NCI-H1930 (cell line): Measurements from ENCODE around the gene CCDC154.

Experiments
- DNase-seq, 2 experiments: peaks; one replicate each; lab custom pipeline; 2025; lab: John Stamatoyannopoulos, UW

Gene CCDC154

DNA sequence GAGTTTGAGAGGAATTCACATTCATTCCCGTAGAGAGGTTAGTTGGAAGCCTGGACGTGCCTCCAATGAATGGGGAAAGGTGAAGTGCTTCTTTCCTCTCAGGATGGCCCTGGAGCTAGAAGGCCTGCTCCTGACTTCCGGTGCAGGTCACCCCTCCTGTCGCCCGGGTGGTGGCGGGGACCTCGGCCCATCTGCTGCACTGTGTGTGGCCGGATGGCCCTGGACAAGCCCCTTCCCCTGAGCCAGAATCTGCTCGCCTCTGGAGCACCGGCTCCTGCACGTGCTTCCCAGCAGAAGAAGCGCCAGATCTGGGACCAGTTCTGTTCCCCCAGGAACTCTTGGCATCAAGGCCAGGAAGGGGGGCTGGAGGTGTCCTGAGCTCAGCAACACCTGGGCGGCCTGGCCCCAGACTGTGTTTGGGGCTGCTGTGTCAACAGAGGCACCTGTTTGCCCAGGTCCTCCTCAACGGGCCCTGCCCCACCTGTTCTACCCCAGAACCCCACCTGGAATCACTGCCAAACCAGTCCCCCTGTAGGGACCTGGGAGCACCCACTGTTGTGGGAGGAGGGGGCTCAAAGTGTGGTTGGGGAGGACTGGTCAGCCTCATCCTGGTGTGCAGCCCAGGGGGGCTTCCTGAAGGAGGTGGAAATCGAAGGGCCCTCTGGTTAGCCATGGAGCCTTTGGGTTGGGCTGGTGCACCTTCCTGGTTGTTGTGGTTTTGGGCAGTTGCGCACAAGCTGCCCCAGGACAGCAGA is 18.6 kb downstream of the CCDC154 start:
- no peak for DNase-seq

DNA sequence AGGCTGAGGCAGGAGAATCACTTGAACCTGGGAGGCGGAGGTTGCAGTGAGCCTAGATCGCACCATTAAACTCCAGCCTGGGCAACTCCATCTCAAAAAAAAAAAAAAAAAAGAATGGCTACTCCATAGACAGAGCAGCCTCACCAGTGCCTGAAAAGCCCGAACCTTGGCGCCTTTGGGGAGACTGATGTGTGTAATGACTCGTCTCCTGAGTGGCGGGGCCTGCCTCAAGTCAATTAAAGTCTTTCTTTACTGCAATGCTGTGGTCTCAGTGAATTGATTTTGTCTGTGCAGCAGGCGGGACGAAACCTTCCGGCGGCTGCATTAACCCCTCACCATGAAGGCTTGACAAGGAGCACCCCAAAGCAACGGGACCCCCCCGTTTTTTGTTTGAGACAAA is 20.3 kb downstream of the CCDC154 start:
- DNase-seq: no peak

DNA sequence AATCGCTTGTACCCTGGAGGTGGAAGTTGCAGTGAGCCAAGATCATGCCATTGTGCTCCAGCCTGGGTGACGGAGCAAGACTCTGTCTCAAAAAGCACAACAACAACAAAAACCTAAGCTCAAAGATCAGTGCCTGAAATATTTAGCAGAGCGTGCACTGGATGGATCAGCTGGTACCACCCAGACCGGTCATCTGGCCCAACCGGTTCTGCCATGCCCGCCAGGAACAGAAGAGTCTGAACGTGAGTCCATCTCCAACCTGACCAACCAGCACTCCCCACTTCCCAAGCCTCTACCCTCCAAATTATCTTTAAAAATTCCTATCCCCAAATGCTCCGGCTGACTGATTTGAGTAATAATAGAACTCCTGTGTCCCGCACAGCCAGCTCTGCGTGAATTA is 22.3 kb downstream of the CCDC154 start:
- no peak for DNase-seq

DNA sequence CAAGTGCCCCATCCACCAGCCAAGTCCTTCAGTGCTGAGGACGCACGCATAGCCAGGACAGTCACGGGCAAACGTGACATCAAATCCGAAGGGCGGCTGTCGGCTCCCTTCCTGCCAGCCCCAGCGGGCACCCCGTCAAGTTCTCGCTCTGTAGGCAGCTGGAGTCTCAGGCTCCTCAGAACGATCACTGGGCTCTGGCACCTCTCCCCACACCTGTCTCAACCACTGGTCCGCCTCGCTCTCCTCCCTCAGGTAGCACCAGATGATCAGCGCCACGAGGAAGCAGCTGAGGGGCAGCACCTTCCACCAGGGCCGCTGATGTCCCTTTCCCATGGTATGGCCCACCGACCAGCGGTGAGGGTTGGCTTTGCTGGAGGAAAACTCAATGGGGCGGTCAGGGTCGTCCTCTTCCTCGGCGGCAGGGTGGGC is 24.2 kb downstream of the CCDC154 start:
- no peak for DNase-seq

DNA sequence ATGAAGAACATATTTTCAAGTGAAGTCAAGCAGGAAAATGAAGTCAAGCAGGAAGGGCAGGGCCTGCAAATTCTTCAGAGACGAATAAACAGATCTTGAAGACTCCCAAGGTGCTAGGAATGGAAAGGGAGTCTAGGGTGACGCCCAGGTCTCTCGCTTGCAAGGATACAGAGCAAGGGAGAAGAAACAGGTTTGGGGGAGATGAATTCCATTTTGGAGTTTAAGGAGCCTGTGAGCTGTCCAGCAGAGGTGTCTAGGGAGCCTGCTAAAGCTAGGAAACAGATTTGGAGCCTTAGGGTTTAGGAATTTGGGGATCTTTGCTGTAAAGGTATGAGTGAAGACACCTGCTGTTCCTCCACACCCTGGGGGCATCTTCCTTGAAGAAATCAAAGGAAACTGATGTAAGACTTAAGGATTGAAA is 27.8 kb downstream of the CCDC154 start:
- no peak for DNase-seq

DNA sequence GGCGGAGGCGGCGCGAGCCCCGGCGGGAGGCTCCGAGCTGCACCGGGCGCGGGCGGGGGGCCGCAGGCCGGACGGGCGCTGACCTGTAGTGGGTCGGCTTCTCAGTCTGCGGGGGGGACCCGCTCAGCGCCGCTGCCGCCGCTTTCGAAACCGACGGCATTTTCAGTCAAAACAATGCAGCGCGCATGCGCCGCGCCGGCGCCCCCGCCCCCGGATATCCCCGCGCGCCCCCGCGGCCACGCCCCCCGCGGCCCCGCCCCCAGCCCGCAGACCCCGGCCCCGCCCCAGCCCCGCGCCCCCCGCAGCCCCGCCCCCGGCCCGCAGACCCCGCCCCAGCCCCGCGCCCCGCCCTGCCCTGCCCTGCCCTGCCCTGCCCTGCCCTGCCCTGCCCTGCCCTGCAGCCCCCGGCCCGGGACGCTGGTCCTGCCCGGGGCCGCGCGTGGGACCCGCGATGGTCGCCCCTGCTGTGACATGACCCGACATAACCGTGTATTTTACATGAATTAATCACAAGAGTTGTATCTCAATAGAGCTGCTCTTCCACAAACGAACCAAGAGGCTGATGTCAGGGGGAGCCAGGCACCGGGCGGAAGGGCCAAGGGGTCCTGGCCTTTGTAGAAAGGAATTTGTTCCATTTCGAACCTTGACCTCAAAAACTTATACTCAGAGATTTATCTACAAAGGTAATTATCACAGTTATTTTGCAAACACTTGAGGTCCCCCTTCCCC is 29.7 kb downstream of the CCDC154 start, which contains the start of gene UNKL:
Gene UNKL, minus strand, starts transcription at position 173 of the 729 bp plus-strand sequence. Its CDS starts 13 bp downstream, at position 160.
- DNase-seq: peak; percentile 40 to 72

DNA sequence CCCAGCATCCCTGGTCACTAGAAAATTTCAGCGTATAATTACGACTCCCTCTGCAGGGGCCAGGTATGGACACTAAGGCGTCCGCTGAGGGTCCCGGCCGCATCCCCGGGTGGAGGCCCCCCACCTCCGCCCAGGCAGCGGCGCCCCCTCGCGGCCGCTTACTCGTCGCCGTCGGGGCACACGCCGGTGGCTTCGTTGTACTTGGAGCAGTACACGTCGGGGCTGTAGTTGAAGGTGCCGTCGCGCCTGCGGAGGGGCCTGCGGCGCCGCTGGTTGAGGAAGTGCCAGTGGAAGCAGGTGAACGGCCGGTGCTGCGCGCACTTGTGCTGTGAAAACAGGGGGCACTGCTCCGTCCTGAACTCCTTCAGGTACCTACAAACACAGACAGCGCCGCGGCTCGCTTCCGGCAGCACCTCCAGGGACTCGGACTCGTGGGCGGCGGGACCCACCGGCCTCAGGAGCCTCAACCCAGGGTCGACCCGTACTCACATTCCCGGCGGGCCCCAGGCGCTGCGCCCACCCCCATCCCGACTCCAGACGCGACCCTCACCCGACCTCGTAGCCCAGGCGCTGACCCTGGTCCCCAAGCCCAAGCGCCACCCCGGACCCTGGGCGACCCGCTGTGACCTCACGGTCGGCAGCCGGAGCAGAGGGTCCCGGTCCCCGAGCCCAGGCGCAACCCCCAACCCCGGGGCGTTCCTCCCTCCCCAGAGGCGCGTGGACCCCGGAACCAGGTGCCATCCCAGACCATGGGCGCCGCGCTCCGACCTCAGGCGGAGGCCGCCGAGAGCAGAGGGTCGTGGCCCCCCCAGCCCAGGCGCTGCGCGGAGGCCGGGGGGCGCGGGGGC is 30.4 kb downstream of the CCDC154 start:
- DNase-seq: peak; percentile 34 to 48

DNA sequence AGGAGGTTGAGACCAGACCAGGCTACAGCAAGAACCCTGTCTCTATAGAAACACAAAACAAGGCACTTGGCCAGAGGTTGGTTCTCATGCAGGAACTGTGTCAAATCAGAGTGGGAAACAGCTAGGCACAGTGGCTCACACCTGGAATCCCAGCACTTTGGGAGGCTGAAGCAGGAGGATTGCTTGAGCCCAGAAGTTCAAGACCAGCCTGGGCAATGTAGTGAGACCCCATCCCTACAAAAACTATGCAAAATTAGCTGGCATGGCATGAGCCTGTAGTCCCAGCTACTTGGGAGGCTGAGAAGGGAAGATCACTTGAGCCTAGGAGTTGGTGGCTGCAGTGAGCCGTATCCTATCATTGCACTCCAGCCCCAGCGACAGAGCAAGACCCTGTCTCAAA is 31.5 kb downstream of the CCDC154 start:
- no peak for DNase-seq

DNA sequence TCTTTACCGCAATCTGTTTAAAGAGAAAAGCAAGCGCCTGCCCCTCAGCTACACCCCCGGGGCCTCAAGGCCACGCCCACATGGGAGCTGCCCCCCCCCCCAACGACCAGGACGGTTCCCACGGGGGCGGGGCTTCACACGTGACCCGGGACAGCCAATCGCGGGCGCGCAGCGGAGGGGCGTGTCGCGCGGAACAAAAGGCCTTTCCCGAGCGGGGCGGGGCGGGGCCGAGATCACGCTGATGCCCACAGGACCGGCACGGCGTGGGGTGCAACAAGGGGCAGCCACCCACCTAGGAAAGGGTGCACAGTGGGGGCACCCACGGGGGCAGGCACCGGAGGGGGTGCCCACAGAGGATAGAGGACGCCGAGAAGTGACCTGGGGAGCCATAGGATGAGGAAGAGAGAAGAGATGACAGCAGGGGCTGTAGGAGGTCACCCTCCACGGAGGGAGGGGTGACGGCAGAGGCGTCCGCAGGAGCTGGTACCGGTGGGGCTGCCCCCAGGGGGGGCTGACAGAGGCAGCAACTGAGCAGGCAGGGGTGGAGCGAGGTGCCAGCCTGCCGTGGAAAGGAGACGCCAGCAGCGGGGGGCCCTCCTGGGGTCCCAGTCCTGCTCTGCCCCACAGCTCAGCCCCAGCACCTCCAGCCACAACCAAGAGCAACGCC is 36.1 kb downstream of the CCDC154 start:
- DNase-seq: peak; percentile 81 to 92

DNA sequence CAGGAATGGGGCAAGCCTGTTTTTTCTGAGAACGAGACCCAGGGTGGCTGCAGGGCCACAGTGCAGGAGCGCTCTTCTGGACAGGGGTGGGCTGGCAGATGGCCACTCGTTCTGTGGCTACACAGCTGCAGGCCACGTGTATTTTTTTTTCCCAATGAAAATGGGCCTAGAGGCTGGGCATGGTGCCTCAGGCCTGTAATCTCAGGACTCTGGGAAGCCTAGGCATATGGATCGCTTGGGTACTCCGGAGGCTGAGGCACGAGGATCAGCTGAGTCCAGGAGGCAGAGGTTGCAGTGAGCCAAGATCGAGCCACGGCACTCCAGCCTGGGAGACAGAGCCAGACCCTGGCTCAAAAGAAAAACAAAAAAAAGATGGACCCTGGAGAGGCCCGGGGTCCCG is 36.6 kb downstream of the CCDC154 start:
- no peak for DNase-seq

DNA sequence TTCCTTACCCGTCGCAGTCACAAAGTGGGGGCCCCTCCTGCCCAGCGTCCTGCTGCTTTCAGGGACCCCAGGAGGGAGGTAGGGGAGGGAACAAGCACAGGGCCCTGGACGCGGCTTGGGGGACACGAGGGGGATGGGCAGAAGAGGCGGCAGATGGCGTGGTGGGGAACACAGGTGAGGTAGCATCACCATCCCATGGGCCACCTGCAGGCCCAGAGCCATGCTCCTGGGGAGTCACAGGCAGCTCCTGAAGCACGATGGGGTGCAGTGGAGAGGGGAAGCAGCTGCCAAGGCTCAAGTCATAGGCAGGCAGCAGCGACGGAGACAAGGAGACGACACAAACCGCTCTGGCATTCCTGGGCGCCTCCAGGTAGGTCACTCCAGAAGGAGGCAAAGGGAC is 40.6 kb downstream of the CCDC154 start:
- no peak for DNase-seq

DNA sequence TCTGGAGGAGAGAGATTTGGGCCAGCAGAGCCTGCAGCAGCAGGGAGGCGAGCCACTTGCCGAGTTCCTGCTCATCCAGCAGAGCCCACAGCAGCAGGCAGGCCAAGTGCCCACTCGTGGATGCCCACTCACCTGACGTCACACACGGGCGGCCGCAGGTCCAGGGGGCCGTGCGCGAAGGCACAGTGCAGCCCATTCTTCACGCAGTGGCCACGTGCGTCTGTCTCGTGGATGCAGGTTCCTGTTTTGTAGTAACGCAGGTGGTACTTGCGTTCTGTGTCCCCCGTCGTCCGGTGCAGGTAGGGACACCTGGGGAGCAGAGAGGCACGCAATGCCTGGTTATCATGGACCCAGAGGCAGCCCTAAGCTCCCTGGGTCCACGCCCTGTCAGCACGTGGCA is 41.3 kb downstream of the CCDC154 start:
- no peak for DNase-seq

DNA sequence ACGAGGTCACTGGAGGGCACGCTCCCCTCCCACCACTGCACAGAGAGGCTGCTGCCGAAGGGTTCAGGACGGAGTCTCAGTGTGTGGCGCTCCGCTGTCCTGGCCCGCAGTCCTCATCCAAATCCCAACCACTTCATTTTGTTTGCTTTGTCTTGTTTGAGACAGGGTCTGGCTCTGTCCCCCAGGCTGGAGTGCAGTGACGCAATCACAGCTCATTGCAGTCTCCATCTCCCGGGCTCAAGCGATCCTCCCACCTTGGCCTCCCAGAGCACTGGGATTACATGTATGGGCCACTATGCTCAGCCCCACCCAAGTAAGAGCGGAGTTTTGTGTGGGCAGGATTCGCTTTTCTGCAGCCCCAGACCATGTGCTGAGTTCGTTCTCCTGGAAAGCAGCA is 42.6 kb downstream of the CCDC154 start:
- DNase-seq: no peak

DNA sequence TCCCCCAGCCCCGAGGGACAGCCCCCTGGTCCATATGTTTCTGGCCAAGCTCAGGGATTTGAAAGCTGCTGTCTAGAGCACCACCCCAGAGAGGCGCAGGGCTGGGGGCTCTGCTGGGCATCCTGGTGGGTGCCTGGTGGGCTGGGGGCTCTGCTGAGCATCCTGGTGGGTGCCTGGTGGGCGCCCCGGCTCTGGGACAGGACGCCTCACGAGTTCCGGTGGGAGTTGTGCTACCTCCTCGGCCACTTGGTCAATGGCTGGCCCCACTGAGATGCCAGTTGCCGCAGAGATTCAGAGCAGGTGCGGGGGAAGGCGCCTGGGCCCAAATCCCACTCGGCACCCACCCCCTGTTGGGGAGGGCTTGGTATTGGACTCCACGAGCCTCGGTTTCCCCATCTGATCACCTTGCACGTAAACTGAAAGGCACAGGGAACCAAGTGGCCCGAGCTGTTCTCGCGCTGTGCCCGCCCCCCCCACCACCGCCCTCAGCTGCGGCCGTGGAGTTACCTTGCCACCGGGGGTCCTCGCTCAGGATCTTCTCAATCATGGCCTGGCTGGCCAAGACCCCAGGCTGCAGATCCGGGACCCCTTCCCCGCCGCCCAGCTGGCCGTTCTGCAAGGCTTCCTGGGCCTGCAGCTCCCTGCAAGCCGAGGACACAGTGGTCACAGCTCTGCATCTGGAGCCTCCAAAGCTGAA is 43.1 kb downstream of the CCDC154 start:
- DNase-seq: no peak

DNA sequence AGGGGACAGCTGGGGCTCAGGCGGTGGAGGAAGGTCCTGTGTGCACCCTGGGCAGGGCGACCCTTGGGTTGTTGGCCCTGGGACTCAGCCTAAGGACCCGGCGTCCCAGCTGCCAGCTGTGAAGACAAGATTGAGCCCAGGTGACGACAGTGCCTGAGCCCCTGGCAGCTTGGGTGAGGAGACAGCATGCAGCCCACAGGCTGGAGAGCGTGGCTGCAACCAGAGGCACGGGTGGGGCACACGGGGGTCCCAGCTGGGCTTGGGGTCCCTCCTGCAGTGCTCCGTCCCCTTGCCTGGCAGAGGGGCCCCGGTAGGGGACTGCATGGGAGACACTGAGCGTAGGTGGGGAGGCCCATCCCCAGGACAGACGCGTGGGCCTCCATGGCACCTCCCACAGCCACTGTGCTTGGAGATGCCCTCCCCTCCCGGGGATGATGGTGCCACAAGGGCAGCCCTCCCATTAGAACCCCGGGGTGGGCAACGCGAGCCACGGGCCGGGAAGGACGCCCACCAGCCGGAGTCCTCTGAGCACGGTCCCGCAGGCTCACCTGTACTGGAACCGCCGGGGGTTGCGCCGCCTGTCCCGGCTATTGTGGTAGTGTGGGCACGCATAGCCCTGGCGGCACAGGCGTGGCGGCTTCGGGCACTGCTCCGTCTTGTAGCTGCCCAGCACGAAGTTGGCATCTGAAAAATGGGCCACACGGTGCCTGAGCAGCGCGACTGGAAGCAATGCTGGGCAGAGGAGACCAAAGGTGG is 45.4 kb downstream of the CCDC154 start:
- no peak for DNase-seq

DNA sequence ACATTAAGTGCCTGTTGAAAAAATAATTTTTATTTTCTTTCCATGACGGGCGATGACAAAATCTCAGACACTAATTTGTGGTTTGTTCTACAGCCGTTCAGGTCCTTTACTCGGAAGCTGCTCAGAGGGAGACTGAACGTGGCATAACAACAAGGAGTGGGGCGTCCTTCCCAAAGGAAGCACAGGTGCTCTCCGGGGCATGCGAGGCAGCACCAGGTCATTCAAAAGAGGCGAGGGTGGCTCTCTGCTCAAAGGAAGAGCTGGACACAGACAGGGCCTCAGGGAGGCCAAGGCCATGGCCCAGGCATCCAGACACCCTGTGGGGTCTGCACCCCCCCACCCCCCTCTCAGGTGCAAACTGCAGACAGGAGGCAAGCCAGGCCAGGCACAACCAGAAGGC is 46.0 kb downstream of the CCDC154 start:
- DNase-seq: no peak

DNA sequence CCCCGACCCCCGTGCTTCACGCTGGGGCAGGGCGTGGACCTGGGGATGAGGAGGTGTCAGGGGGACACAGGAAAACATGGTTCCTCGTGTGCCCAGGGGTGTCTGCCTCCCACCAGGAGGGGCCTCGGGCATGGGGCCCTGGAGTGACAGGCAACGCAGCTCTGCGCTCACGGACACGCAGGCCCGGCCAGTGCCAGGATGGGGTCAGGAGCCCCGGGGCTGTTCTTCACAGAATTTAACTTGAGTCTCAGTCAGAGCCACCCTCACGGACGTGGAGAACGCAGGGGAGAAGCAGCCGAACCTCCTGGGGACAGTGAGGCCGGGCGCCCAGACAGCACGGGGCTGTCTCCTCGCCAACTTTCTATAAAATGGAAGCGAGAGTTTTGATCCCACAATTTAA is 46.6 kb downstream of the CCDC154 start:
- no peak for DNase-seq

DNA sequence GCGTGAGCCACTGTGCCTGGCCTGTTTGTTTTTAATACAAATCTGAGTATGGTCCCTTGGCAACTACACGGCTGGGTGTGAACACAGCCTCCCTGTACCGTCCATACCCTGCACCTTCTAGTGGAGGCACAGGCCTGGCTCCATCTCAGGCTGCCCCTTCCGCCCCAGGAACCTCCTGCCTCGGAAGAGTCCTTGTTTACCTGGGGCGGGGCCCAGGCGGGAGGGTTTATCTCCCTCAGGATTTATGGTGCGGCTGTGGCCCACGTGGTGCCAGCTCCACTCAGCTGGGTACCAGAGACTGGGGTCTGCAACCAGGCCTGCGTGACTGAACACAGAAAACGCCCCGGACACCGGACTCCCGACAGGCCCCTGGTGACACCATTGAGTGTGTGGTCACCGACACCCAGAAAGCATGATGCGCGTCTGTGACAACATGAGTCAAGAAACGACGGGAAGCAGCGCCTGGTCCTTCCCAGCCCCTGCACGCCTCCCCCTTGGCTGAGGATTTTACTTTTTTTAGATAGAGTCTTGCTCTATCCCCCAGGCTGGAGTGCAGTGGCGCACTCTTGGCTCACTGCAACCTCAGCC is 48.8 kb downstream of the CCDC154 start:
- no peak for DNase-seq

DNA sequence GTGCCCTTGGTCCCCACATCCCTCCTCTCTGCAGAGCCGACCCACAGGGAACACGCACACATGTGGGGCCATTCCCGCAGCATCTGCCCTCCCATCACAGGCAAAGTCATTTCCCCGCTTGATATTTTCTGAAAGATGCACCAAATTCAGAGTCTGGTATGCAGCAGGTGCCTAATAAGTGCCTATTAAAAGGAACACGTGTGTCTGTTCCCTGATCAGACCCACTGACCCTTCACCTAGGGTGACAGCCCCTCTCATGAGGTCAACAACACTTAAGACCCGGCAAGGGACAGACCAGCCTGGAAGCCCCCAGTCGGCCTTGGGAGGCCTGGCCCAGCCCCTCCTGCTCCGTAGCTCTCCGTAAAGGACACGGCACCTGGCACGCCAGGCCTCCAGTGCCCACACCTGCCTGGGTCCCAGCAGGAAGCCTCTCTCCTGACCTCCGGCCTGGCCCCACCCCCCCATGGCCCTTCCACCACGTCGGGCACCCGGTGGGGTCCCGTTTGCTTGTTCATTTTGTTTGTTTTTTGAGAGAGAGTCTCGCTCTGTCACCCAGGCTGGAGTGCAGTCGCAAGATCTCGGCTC is 49.9 kb downstream of the CCDC154 start:
- no peak for DNase-seq
